ENCODE results near the gene KRTAP6-2.

- TF ChIP-seq, protein P1, sequence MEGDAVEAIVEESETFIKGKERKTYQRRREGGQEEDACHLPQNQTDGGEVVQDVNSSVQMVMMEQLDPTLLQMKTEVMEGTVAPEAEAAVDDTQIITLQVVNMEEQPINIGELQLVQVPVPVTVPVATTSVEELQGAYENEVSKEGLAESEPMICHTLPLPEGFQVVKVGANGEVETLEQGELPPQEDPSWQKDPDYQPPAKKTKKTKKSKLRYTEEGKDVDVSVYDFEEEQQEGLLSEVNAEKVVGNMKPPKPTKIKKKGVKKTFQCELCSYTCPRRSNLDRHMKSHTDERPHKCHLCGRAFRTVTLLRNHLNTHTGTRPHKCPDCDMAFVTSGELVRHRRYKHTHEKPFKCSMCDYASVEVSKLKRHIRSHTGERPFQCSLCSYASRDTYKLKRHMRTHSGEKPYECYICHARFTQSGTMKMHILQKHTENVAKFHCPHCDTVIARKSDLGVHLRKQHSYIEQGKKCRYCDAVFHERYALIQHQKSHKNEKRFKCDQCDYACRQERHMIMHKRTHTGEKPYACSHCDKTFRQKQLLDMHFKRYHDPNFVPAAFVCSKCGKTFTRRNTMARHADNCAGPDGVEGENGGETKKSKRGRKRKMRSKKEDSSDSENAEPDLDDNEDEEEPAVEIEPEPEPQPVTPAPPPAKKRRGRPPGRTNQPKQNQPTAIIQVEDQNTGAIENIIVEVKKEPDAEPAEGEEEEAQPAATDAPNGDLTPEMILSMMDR (IDR thresholded peaks at IDR 0.05), result no peak
- TF ChIP-seq POLR2A (IDR thresholded peaks at IDR 0.05) (no peak), POLR2AphosphoS5 (IDR thresholded peaks at IDR 0.05; ENCODE audit: insufficient read depth in 1 of 2, low read depth in 1 of 2) (no peak)
Measured at GRCh38 chr21:30567617-30568016, 31.1 kb downstream of the KRTAP6-2 start.

Data from vagina (tissue), 2 donors.